ENCODE measurements around the gene TMEM175. TPM values are rescaled to one million over a fixed set of nuclear protein-coding genes. Genes with fewer than 3 reads are reported as not detected.

The TMEM175 gene
- total RNA-seq, 1 donor from 2014 or later: 28.0 TPM

DNA sequence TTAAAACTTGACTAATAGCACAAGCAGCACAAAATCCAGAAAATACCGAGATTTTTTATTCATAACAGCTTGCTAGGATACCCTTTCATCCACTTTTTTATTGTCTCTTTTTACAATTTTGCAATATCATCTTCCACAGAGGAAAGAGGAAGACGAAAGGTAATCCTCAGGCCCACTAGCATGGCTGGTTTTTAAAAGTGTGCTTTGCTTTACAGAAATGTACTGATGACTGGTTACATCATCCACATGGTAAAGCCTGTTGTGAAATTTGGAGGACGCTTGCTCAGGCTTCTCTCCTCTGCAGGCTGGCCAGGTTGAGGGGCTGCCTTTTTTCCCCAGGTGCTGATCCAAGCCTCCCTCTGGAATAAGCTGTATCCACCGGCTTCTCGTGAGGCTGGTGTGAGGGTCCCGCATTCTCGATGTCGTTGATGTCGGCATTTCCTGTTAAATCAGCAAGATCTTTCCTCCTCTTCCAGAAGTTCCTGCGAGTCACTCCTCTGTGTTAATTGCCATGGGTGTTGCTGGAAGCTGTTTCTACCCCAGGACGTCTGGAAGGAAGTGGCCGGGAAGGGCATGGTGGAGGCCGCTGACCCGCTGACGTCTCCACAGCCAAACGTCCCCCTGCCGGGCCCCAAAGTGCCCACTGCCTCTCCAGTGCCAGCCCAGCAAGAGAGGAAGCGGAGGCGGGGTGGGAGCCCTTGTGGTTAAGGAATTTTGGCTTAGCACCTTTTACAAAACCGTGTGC, 46.9 kb downstream of the TMEM175 start:
- H3K9me3 Mint-ChIP-seq: no peaks in the 10 kb centered on the region
- no peak for DNase-seq (ENCODE audit: low spot score in 2 of 2, unreplicated experiment in 2 of 2)
- no peaks in the 10 kb centered on the region for H3K36me3 Mint-ChIP-seq
- no peak overlapping the region for H3K27ac Mint-ChIP-seq
- no peaks in the 10 kb centered on the region for H3K27me3 Mint-ChIP-seq (ENCODE audit: low read depth)
- TF ChIP-seq, protein P1, sequence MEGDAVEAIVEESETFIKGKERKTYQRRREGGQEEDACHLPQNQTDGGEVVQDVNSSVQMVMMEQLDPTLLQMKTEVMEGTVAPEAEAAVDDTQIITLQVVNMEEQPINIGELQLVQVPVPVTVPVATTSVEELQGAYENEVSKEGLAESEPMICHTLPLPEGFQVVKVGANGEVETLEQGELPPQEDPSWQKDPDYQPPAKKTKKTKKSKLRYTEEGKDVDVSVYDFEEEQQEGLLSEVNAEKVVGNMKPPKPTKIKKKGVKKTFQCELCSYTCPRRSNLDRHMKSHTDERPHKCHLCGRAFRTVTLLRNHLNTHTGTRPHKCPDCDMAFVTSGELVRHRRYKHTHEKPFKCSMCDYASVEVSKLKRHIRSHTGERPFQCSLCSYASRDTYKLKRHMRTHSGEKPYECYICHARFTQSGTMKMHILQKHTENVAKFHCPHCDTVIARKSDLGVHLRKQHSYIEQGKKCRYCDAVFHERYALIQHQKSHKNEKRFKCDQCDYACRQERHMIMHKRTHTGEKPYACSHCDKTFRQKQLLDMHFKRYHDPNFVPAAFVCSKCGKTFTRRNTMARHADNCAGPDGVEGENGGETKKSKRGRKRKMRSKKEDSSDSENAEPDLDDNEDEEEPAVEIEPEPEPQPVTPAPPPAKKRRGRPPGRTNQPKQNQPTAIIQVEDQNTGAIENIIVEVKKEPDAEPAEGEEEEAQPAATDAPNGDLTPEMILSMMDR (IDR thresholded peaks at IDR 0.05; ENCODE audit: unreplicated experiment): no peak
- peaks cover 2% of the 10 kb centered on the region for H3K4me1 Mint-ChIP-seq
- H3K4me3 Mint-ChIP-seq: no peak overlapping the region

DNA sequence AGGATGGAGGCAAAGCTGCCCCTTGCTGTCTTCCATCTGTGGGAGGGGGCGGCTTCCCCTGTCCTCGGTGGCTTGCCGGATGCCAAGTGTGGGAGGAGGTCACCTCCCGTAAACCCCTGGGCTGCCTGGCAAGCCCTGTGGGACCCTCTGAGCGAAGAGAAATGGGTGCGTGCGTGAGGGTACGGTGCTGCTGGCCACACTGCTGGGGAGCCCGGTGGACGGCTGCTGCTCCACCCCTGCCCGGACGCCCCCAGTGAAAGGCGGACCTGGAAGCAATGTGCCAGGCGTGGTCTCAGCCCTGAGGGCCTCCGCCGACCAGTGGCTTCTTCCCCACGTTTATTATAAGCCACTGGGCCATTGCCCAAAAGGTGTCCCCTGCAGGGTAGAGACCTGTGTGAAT, 50.0 kb downstream of the TMEM175 start:
- TF ChIP-seq, protein P1 (IDR thresholded peaks at IDR 0.05; ENCODE audit: unreplicated experiment): no peak
- H3K36me3 Mint-ChIP-seq: no peaks in the 10 kb centered on the region
- no peak for DNase-seq (ENCODE audit: low spot score in 2 of 2, unreplicated experiment in 2 of 2)
- H3K4me3 Mint-ChIP-seq: no peak overlapping the region
- peaks cover 21% of the 10 kb centered on the region for H3K4me1 Mint-ChIP-seq
- no peaks in the 10 kb centered on the region for H3K9me3 Mint-ChIP-seq
- H3K27me3 Mint-ChIP-seq (ENCODE audit: low read depth): no peaks in the 10 kb centered on the region
- H3K27ac Mint-ChIP-seq: no peak overlapping the region

DNA sequence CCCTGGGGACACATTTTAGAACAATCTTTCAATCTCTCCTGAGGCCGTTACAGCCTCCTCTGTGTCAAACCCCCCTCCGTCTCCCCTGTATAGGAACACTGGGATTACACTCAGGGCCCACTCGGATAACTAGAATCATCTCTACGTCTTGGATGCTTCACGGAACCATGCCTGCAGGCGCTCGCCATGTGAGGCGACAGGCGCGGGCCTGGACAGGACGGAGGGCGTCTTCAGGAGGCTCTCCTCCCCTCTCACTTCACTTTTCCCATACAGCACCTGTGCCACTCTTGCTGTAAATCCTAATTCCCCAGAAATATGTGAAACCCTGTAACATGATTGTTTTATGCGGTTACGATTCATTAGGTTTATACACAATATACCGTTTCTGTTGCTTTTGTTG, 50.6 kb downstream of the TMEM175 start:
- Mint-ChIP-seq H3K27me3 (ENCODE audit: low read depth) (no peaks in the 10 kb centered on the region), H3K4me3 (no peak overlapping the region), H3K9me3 (no peaks in the 10 kb centered on the region), H3K27ac (no peak overlapping the region), H3K36me3 (no peaks in the 10 kb centered on the region), H3K4me1 (peaks cover 23% of the 10 kb centered on the region)
- no peak for DNase-seq (ENCODE audit: low spot score in 2 of 2, unreplicated experiment in 2 of 2)
- TF ChIP-seq, protein P1 (IDR thresholded peaks at IDR 0.05; ENCODE audit: unreplicated experiment): no peak

DNA sequence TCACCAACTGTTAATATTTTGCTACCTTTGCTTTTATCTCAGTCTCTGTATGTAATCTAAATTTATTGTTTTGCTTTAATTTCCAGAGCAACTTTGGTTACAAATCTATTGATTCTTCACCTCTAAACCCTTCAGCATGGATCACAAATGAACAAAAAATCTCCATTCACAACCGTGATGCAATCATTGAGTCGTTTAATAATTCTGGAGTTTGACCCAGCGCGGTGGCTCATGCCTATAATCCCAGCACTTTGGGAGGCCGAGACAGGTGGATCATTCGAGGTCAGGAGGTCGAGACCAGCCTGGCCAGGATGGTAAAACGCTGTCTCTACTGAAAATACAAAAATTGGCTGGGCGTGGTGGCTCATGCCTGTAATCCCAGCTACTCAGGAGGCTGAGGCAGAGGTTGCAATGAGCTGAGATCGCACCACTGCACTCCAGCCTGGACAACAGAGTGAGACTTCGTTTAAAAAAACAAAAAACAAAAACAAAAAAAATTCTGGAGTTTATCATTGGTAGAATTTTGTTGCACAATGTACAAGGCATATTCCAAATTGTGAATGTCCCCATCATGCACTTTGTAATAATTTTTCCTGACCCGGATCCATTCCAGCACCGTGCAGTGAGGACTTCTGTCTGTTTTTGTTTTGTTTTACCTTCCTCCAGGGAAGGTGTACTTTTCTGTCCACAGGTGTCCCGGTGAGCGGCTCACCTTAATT, 52.2 kb downstream of the TMEM175 start:
- DNase-seq (ENCODE audit: low spot score in 2 of 2, unreplicated experiment in 2 of 2): no peak
- Mint-ChIP-seq H3K27ac (no peak overlapping the region), H3K36me3 (no peaks in the 10 kb centered on the region), H3K9me3 (no peaks in the 10 kb centered on the region), H3K4me1 (peaks cover 21% of the 10 kb centered on the region), H3K4me3 (peak overlapping the region; percentile 92), H3K27me3 (ENCODE audit: low read depth) (no peaks in the 10 kb centered on the region)
- TF ChIP-seq, protein P1 (IDR thresholded peaks at IDR 0.05; ENCODE audit: unreplicated experiment): no peak

DNA sequence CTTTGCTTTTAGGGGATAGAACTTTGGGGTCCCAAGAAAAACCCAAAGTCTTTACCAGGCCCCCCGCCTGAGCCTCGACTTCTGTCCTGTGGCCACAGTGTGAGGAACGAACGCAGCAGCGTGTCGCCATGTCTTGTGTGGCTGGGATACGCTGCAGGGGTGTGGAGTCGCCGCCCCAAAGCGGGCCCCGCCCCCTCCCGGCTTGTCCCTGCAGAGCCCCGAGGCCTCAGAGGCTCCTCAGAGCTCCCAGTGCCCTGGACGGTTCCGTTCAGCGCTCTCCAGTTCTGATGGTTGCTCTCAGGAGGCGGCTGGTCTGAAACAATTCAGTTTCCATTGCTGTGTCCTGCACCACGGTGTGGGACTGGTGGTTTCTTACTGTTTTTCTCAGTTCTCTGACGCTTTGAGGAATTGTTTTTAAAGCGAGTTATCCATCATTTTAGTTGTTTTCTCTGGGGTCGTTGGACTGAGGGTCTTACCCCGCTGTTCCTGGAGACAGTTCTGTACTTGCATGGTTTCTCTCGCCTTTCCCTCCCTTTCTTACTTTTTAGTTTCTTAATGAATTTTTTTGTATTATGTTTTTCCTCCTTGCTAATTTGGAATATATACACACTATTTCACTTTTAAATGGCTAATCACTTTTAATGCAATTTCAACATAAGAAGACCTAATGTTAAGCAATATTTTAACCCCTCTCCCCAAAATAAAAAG, 53.0 kb downstream of the TMEM175 start:
- DNase-seq (ENCODE audit: low spot score in 2 of 2, unreplicated experiment in 2 of 2): peak in 1 of 2 experiments; percentile 75
- peak overlapping the region; percentile 92 for H3K4me3 Mint-ChIP-seq
- H3K4me1 Mint-ChIP-seq: peaks cover 21% of the 10 kb centered on the region
- H3K27me3 Mint-ChIP-seq (ENCODE audit: low read depth): no peaks in the 10 kb centered on the region
- TF ChIP-seq, protein P1 (IDR thresholded peaks at IDR 0.05; ENCODE audit: unreplicated experiment): no peak
- H3K9me3 Mint-ChIP-seq: no peaks in the 10 kb centered on the region
- no peak overlapping the region for H3K27ac Mint-ChIP-seq
- no peaks in the 10 kb centered on the region for H3K36me3 Mint-ChIP-seq

Measured in mesothelial cell of epicardium (in vitro differentiated cells).